GM21526 (cell line): Measurements from ENCODE around the gene ZFPL1.
A peak's percentile ranks its signal among the peaks of the same experiment; 100 is the strongest.

Experiments
- ATAC-seq: cut with Tn5 transposase; IDR thresholded peaks from one replicate; pipeline ENCODE4 v1.9.1; 2021; ENCODE audit warnings: moderate library complexity; ENCODE audit not compliant: unreplicated experiment, low FRiP score

The ZFPL1 gene

DNA sequence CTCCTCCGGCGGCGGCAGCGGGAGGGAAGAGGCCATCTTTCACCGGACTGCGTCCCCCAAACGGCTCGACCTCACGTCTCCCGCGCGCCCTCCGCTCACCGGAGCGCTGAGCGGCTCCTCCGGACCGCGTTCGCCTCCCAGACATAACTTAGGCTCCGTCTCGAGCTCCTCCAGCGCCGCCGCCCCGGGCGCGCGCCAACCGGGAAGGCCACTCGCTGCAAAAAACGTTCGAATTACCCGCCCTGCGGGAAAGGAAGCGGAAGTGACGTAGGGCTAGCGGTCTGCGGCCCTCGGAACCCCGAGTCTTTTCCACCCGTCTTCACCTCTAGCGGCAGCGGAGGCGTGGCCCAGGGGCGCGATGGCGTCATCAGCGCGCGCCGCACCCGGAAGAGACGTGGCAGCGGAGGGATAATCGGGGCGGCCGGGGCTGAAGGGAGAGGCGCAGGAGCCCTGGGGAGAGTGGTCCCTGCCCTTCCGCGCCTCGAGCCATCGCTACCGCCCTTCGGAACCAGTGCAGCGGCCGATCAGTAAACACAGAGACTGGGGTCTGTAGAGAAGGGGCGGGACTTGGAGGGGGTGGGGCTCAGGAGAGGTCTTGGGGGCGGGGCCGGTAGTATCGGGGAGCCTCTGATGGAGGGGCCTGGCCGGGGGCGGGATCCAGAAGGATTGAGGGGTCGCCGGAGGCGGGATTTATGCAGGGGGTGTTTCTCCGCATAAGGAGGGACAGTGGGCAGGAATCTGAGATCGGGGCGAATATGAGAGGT lies at the start of gene ZFPL1, which contains the start of gene CDCA5:
Gene ZFPL1 (plus strand): TSS at position 389 of the 764 bp plus-strand sequence. CDS start 477 bp downstream, outside the sequence.
Gene CDCA5 (minus strand): TSS at position 207 of the 764 bp plus-strand sequence. CDS start 62 bp downstream, at position 145.
- ATAC-seq: peak; percentile 68

DNA sequence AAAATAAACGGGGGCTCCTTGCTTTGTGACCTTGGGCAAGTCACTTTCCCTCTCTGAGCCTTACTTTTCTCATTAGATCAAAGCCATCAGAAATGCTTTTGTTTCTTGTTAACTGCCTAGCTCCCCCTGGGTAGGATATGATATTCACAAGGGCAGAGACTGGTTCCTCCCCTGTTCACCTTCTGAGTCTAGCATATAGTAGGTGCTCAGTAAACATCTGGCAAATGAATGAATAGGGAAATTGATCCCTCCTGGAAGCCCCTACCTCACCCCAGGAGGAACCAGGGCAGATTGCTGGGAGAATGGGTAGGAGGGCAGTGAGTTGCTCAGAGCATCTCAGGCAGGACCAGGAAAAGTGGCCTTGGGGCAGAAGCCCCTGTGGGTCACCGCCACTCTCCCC lies 49.6 kb upstream of the ZFPL1 start:
- no peak for ATAC-seq

DNA sequence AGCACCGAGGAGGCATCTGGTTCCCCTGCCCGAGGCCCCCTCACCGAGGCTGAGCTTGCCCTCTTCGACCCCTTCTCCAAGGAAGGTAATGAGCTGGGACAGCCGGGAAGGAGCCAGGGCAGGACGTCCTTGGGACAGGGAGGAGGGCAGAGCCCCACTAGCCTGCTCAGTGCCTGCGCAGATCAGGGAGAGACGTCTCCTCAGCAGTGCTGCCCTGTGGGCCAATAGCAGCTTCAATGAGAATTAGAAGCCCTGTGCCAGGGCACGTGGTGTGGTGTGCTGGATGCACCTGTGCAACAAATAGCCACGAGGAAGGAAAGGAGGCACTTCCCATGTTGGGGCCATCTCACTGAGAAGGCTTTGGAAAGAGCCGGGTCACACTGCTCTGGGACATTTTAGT lies 48.4 kb upstream of the ZFPL1 start:
- ATAC-seq: no peak

DNA sequence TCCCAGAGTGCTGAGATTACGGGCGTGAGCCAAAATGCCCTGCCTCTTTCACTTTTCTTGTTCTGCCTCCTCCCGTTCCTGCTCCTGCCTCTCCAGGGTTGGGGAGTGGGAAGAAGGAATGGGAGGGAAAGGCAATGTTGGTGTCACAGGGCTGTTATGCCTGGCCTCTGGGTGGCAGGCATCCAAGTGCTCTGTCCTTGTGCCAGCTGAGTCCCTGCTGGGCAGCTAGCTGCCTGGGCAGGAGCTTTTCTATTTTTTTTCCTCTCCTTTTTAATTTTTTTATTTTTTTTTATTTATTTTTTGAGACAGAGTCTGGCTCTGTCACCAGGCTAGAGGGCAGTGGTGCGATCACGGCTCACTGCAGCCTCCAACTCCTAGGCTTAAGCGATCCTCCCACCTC lies 47.1 kb upstream of the ZFPL1 start:
- ATAC-seq: no peak

DNA sequence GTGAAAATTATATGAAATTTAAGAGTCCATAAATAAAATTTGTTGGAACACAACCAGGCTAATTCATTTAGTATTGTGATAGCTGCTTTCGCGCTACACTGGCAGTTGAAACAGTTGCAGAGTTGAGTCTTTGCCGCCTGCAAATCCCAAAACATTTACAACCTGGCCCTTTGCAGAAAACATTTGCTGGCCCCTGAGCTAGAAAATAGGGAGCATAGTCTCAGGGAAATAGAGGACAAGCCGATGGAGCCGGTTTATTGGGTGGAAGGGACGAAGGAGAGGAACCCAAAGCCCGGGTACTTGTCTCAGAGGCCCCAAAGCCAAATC lies 43.5 kb upstream of the ZFPL1 start:
- ATAC-seq: no peak

DNA sequence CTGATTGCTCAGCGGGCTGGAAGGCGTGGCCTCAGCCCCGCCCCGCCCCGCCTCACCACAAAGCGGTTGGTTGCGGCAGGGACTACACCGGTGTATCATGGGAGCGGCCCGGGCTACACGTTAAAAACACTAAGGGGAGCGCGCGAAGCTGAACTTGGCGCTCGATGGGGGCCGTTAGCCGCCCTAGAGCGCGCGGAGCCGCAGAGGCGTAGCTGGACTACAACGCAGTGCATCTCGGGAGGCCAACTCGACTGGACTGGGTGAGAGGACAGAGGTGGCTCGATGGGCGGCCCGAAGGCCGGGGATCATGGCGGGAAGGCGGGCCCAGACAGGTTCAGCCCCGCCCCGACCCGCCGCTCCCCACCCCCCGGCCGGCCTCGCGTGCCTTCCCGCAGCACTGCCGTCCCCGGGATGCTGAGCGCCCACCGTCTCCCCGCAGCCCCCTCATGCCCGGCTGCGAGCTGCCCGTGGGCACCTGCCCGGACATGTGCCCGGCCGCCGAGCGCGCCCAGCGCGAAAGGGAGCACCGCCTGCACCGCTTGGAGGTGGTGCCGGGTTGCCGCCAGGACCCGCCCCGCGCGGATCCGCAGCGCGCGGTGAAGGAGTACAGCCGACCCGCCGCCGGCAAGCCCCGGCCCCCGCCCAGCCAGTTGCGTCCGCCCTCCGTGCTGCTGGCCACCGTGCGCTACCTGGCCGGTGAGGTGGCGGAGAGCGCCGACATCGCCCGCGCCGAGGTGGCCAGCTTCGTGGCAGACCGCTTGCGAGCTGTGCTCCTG lies 43.0 kb upstream of the ZFPL1 start, which contains the start of gene SAC3D1:
Gene SAC3D1 (plus strand): TSS at position 364 of the 776 bp plus-strand sequence. CDS start 83 bp downstream, at position 447.
- ATAC-seq: peak; percentile 69

DNA sequence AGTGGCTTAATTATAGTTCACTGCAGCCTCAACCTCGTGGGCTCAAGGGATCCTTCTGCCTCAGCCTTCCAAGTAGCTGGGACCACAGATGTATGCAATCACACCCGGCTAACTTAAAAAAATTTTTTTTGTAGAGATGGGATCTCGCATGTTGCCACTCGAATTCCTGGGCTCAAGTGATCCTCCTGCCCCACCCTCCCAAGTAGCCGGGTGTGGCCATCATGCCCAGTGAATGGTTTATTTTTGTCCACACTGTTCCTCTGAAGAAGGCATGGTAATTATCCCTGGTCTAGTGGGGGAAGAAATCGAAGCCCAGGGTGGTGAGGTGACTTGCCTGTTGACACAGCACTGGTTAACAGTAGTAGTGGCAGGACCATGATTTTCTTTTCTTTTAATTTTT lies 41.1 kb upstream of the ZFPL1 start:
- no peak for ATAC-seq

DNA sequence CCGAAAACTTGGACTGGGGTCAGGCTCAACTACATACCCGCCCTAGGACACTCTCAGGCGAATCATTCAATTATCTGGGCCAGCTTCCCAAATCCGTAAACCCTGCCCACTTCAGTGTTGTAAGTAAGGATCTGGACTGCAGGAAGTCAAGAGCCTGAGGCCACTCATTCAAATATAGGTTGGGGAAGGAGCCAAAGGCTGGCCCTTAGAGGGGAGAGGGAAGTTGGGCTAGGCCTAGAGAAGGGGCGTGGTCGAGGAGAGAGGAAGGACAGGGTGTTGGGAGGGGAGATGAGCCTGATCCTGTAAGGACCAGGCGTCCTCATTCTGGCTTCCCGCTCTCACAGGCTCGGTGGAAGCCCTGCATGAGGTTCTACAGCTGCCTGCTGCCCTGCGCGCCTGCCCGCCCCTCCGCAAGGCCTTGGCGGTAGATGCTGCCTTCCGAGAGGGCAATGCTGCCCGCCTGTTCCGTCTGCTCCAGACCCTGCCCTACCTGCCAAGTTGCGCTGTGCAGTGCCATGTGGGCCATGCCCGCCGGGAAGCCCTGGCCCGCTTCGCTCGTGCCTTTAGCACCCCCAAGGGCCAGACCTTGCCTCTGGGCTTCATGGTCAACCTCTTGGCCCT lies 40.0 kb upstream of the ZFPL1 start:
- ATAC-seq: no peak

DNA sequence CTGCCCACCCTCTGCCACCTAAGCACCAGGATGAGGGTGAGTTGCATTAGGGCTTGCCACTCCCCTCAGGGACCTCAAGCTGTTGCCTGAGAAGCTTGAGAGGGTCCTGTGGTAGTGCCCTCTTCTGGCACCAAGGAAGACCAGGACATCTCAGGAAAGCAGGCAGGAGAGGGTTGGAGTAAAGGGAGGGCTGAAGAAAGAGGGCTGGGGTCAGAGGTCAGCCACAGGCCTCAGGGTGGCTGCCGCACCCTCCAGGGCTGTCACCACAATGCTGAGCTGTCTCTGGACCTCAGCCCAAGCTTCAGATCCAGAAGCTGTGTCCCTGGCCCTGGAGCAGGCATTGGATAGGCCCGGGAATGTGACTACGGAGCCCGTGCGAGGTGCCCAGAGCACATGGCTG lies 39.0 kb upstream of the ZFPL1 start:
- no peak for ATAC-seq

DNA sequence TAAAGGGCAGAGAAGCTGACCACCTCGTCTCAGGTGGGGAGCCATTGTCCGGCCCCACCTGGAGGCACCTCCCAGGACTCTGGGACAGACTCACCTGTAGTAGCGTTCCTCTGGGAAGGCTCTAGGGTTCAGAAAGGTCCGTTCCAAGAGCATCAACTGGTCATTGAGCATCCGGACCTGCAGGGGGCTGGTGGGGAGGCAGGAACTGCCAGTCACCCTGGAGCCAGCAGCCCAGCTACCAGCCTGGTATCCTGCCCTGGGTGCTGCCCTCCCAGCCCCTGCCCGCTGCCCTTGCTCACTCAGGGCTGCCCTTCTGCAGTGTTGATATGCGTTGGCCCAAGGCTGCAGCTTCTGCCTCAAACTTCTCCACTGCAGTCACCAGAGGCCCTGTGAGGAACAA lies 38.3 kb upstream of the ZFPL1 start:
- no peak for ATAC-seq

DNA sequence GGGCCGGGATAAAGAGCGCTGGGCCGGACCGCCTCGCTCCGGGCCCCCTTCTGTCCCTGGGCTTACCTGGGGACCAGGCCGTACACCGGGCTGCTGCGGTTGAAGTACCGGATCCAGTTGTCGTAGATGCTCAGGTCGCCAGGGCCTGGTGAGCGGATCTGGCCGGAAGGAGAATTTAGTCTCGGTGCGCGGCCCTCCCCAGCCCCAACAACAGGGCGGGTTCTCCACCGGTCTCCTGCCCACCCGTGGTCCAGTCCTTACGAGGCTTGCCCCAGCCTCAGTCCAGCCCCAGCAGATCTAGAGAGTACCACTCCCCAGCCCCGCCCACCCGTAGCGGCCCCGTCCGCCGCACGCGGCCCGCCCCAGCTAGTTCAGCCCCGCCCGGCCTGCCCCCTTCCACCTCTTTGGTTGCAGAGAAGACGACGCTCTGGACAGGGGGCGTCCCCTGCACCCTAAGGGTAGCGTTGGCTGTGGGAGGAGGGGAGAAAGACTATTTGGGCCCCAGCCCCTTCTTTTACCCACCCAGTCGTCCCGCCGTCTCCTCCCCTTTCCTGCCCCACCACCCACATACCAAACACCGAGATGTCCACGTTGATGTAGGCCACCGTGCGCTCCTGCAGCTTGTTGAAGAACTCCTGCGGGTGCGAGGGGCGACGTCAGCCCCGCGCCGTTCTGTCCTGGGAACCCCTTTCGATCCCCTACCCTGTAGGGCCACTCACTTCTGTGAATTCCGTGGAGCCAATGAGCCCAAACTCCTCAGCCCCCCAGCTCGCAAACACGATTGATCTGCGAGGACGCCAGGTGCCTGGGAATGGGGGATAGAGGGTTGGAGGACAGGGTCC lies 36.2 kb upstream of the ZFPL1 start:
- no peak for ATAC-seq

DNA sequence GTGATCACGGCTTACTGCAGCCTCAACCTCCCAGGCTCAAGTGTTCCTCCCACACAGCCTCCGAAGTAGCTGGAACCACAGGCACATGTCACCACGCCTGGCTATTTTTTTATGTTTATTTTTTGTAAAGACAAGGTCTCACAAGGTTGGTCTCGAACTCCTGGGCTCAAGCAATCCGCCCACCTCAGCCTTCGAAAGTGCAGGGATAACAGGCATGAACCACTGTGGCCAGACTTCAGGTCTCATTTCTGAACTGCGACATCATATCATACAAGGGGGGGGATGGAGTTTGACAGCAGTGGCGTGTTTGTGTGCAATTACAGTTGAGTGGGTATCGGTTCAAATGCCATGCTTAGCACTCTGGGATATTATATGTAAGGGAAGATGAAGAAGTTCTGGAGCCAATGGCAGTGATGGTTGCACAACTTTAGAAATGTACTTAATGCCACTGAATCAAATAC lies 32.6 kb upstream of the ZFPL1 start:
- ATAC-seq: no peak

DNA sequence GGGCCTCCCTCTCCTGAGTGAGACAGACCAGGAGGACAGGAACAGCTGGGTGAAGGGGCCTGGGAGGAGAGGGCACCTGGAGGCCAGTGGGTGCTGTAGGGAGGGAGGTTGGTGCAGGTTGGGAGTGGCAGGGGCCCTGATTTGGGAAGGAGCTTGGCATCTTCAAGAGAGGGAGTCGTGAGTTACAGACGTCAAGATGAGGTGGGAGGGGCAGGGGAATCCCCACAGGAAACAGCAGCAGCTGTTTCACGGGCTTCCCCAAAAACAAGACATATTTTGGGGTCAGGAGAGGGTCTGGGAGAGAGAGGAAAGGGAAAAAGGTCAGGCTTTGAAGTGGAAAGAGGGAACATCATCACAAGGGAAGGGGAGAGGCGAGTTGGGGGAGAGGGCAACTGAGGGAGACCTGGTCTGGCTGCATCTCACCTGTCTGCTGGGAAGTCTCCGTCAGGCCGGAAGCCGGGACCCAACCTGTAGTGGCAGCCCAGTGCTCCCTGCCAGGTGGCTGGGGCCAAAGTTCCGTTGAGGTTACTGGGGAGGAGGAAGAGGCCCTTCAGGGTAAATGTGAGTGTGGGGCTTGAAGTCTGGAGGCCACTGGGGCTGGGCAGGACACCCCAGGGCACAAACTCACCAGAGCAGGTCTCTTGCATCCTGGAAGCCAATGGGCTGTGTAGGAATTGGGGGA lies 30.1 kb upstream of the ZFPL1 start:
- ATAC-seq: no peak

DNA sequence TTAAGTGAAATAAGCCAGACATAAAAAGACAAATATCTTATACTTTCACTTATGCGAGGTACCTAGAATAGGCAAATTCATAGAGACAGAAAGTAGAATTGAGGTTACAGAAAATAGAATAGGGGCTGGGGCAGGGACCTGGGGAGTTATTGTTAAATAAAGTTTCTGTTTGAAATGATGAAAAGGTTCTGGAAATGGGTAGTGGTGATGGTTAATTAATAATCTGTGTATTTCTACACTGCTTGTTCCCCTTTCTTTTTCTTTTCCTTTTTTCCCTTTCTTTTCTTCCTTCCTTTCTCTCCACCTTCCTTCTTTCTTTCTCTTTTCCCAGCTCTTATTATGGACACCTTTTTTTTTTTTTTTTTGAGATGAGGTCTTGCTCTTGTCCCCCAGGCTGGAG lies 28.5 kb upstream of the ZFPL1 start:
- ATAC-seq: no peak

DNA sequence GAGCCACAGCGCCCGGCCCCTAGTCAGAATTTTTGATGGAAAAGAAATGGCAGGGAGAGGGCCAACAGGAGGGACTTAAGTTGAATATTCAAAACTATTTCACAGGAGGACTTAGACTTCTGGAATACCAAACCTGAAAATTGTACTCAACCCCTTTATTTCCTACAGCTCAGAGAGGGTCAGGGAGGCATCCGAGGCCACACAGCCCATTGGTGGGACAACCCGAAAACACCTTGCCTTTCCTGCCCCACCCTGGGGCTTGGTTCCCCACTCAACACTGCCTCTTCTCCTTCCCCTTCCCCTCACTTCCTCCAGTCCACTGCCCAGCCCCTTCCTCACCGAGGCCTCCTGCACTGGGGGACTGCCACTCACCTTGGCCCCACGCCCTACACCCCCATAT lies 27.0 kb upstream of the ZFPL1 start:
- ATAC-seq: no peak

DNA sequence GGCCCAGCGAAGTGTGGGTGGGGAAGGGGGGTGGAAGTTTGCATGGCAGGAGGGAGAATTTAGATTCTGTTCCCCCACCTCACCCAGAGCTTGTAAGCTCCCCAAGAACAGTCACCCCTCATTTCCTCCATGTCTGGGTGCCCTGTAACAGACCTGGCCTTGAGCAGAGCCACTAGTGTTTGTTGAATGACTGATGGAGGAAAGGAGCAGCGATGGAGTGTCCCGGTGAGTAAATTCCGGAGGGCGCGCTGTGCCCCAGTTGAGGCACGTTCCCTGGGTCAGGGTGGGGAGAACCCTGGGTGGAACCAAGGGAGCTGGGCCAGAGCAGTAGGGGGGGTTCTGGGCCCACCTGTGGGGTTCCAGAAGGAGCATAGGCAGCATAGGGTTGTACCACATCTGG lies 26.5 kb upstream of the ZFPL1 start:
- no peak for ATAC-seq

DNA sequence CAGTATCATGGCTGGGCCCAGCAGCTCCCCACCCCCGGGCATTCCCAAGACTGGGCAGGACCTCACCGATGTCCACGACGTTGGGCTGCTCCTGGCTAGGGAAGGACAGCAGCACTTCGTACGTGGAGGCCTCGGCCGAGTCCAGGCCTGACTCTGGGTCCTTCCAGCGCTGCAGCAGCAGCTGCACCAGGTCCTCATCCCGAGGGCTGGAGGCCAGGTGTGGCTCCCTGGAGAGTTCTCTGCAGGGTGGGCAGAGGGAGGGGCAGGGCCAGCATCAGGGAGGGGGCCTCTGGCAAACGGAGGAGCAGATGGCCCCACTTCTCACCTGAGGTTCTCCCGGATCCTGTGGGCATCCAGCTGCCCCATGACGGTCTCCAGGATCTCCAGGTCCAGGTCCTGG lies 26.0 kb upstream of the ZFPL1 start:
- no peak for ATAC-seq

DNA sequence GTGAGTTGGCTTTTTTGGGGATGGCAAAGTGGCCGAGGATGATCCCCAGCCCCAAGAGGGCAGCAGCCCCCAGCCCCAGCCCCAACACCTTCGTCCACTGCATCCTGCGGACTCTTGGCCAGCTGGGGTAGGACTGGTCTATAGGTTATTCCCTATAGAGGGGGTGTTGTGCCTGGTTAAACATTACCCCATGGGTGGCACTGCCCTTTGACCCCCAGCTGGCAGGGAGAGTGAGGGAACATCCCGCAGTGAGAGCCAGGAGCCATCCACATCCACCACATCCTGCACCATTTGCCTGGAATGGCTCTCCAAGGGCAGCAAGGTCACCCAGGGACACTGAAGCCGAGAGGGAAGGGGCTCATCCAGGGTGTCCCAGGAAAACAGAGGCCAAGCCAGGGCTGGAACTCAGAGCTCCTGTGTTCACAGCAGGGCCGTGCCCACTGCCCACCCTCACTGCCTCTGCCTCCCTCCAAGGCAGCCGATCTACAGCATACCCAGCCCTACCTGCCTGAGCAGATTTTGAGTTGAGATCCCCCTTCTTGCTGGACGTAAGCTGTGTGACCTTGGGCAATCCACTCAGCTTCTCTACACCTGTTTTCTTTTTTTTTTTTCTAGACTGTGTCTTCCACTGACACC lies 25.5 kb upstream of the ZFPL1 start, which contains the start of gene NAALADL1:
Gene NAALADL1 (minus strand): TSS at position 135 of the 636 bp plus-strand sequence. CDS start 32 bp downstream, at position 103.
- no peak for ATAC-seq

DNA sequence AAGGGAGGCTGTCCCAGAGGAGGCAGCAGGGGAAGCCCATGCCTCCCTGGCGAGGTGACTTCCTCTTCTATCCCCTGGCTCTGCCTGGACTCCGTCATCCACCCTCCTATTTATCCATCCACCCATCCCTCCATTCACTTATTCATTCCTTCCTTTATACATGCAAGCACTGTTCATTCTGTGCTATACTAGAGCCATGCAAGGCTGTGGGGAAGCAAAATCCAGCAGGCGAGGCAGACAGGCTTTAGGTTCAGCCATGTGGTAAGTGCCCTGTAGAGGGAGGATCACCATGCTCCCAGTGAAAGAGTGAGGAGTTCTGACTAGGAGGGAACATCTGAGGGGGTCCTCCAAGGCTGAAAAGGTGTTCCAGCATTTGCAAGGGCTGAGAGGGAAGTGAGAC lies 24.5 kb upstream of the ZFPL1 start:
- ATAC-seq: no peak
